ENCODE results near the gene FBXL14. TPM values are rescaled to one million over a fixed set of nuclear protein-coding genes. Genes with fewer than 3 reads are reported as not detected.

FBXL14 gene
- total and polyA plus RNA-seq, 4 donors: 4.4 to 23.0 (median 13.1) TPM

- peak; percentile 48 to 67 (median 66) for DNase-seq
- peaks cover 0 to 38% (median 13%) of the 10 kb centered on the region in 5 donors for H3K4me1 ChIP-seq (ENCODE audit: control insufficient read depth in 5 of 5, insufficient read depth in 5 of 5, low read length in 5 of 5)
These were observed 34.4 kb upstream of the FBXL14 start, which contains the start of gene WNT5B for GRCh38 chr12:1628666-1629337. WNT5B (plus strand) TSS chr12:1629231; CDS start chr12:1631355, 2,124 bp downstream.

GRCh38 chr12:1622406-1622805, 28.0 kb upstream of the FBXL14 start:
- no peaks in the 10 kb centered on the region for H3K36me3 ChIP-seq (ENCODE audit: control insufficient read depth in 4 of 4, insufficient read depth in 4 of 4, low read length in 4 of 4)
- DNase-seq (no peak), ATAC-seq (ENCODE audit: insufficient read depth, low FRiP score) (no peak)
- WGBS, 2 donors: 54 to 82% methylated on average over 3 of the region's 3 CpGs
- peaks cover 0 to under 1% (median 0%) of the 10 kb centered on the region in 3 donors for H3K27me3 ChIP-seq (ENCODE audit: control insufficient read depth in 3 of 3, insufficient read depth in 3 of 3, low read length in 2 of 3)
- no peaks in the 10 kb centered on the region for H3K9me3 ChIP-seq (ENCODE audit: control insufficient read depth in 4 of 4, insufficient read depth in 3 of 4, low read length in 3 of 4)
- no peak overlapping the region for H3K9ac ChIP-seq (ENCODE audit: insufficient read depth in 1 of 2, low read length in 2 of 2)
- no peak for TF ChIP-seq CTCF (IDR thresholded peaks at IDR 0.05; ENCODE audit: control extremely low read depth, extremely low read depth)
- H3K4me1 ChIP-seq (ENCODE audit: control insufficient read depth in 5 of 5, insufficient read depth in 5 of 5, low read length in 5 of 5): peaks cover 0 to 7% (median 0%) of the 10 kb centered on the region in 5 donors
- H3K27ac ChIP-seq (ENCODE audit: low read depth in 1 of 2, low read length in 1 of 2): no peak overlapping the region
- no peak overlapping the region for H3K4me3 ChIP-seq

More at GRCh38 chr12:1628666-1629337, 34.4 kb upstream of the FBXL14 start, which contains the start of gene WNT5B:
- H3K4me3 ChIP-seq: no peak within 1 kb of the TSS
- peaks cover 0 to 5% (median 0%) of the 10 kb centered on the region in 4 donors for H3K9me3 ChIP-seq (ENCODE audit: control insufficient read depth in 4 of 4, insufficient read depth in 3 of 4, low read length in 3 of 4)
- TF ChIP-seq CTCF (IDR thresholded peaks at IDR 0.05; ENCODE audit: control extremely low read depth, extremely low read depth): no peak
- no peak within 1 kb of the TSS for H3K27ac ChIP-seq (ENCODE audit: low read depth in 1 of 2, low read length in 1 of 2)
- no peak for ATAC-seq (ENCODE audit: insufficient read depth, low FRiP score)
- peaks cover 0 to 2% (median 0%) of the 10 kb centered on the region in 4 donors for H3K36me3 ChIP-seq (ENCODE audit: control insufficient read depth in 4 of 4, insufficient read depth in 4 of 4, low read length in 4 of 4)
- WGBS, 2 donors: 70 to 75% methylated on average over 17 of the region's 17 CpGs
- peak within 1 kb of the TSS in 1 of 2 donors; percentile 18 for H3K9ac ChIP-seq (ENCODE audit: insufficient read depth in 1 of 2, low read length in 2 of 2)
- H3K27me3 ChIP-seq (ENCODE audit: control insufficient read depth in 3 of 3, insufficient read depth in 3 of 3, low read length in 2 of 3): peaks cover 0 to 37% (median 14%) of the 10 kb centered on the region in 3 donors

GRCh38 chr12:1620092-1620491, 25.7 kb upstream of the FBXL14 start:
- Histone ChIP-seq H3K9me3 (ENCODE audit: control insufficient read depth in 4 of 4, insufficient read depth in 3 of 4, low read length in 3 of 4) (no peaks in the 10 kb centered on the region), H3K27ac (ENCODE audit: low read depth in 1 of 2, low read length in 1 of 2) (no peak overlapping the region), H3K4me1 (ENCODE audit: control insufficient read depth in 5 of 5, insufficient read depth in 5 of 5, low read length in 5 of 5) (peaks cover 0 to 2% (median 0%) of the 10 kb centered on the region in 5 donors), H3K27me3 (ENCODE audit: control insufficient read depth in 3 of 3, insufficient read depth in 3 of 3, low read length in 2 of 3) (no peaks in the 10 kb centered on the region), H3K4me3 (no peak overlapping the region), H3K9ac (ENCODE audit: insufficient read depth in 1 of 2, low read length in 2 of 2) (no peak overlapping the region), H3K36me3 (ENCODE audit: control insufficient read depth in 4 of 4, insufficient read depth in 4 of 4, low read length in 4 of 4) (no peaks in the 10 kb centered on the region)
- DNase-seq (no peak), ATAC-seq (ENCODE audit: insufficient read depth, low FRiP score) (no peak)
- TF ChIP-seq CTCF (IDR thresholded peaks at IDR 0.05; ENCODE audit: control extremely low read depth, extremely low read depth): no peak
- 26 to 36% methylated on average over 1 of the region's 1 CpG for WGBS, 2 donors
